ENCODE results near the gene FAM168A. TPM values are rescaled to one million over a fixed set of nuclear protein-coding genes. Genes with fewer than 3 reads are reported as not detected.

FAM168A gene
- total RNA-seq = 13.1 and 16.8 TPM in 2 replicates

GRCh38 chr11:73597956-73598718 lies at the start of gene FAM168A:
Gene FAM168A (minus strand): TSS chr11:73598112. CDS start chr11:73468474, 129,638 bp downstream.

GRCh38 chr11:73645972-73646631 lies 48.2 kb upstream of the FAM168A start, which contains the start of gene PLEKHB1:
Gene PLEKHB1 (plus strand): TSS chr11:73646581. CDS start chr11:73646609, 28 bp downstream.

GRCh38 chr11:73376160-73376802 lies 221.6 kb downstream of the FAM168A start, which contains the start of gene RELT:
Gene RELT (plus strand): TSS chr11:73376399. CDS start chr11:73389137, 12,738 bp downstream.

Other genes with a start within 250 kb of the FAM168A start
- 2.5 and 2.7 TPM in 2 replicates for gene RELT, start 221.7 kb downstream of the FAM168A start, total RNA-seq
- 0.89 and 1.0 TPM in 2 replicates for gene PLEKHB1, start 48.5 kb upstream of the FAM168A start, total RNA-seq
- gene RAB6A, start 163.0 kb upstream of the FAM168A start, total RNA-seq = 60.5 and 70.6 TPM in 2 replicates
- 40.7 and 46.4 TPM in 2 replicates for gene MRPL48, start 189.8 kb upstream of the FAM168A start, total RNA-seq

All from bronchus fibroblast of lung (primary cell).